GM10248 (cell line): ENCODE data around the gene BRAT1.
A peak's percentile ranks its signal among the peaks of the same experiment; 100 is the strongest.

ENCODE experiments used
- CTCF ChIA-PET: fragments of 300-600 bp; sonication (Branson Sonifier 250); formaldehyde crosslinking; extraction: SDS; loops from one replicate; lab custom pipeline; 2021; ENCODE audit warnings: antibody characterized with exemption; lab: Yijun Ruan, JAX
- POLR2A ChIA-PET: fragments of 350-650 bp; sonication (Branson Sonifier 250); formaldehyde crosslinking; extraction: SDS; loops from one replicate; lab custom pipeline; 2020; ENCODE audit warnings: antibody characterized with exemption; lab: Yijun Ruan, JAX
- DNase-seq: peaks from one replicate; pipeline ENCODE4 v3.0.0; 2012; ENCODE audit errors: extremely low spot score
- CTCF ChIP-seq: IDR thresholded peaks from 2 replicates; pipeline ENCODE4 v1.5.1; 2012; ENCODE audit warnings: mild to moderate bottlenecking, low read depth; ENCODE audit errors: extremely low read depth, missing control alignments, control extremely low read depth

Gene BRAT1

GRCh38 chr7:2513702-2514101 lies 41.6 kb downstream of the BRAT1 start:
- ChIA-PET CTCF (no interaction called here), POLR2A (no interaction called here)
- DNase-seq: no peak
- no peak for TF ChIP-seq CTCF

DNA sequence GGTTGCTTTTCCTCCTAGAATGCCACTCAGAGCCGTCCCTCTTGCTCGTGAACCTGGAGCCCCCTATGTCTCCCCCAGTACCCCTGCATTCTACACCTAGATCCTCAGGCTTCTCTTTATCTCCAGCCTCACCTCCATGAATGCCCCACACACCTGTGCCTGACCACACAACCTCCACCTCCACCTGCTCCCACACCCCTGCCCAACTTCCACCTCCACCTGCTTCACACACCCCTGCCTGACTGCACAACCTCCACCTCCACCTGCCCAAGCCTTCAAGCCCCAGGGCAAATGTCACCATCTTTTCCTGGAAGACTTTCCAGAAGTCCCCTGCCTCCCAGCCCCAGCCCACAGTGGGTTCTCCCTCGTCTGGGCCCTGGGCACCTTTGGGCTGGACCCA lies 42.6 kb downstream of the BRAT1 start:
- TF ChIP-seq CTCF: no peak
- ChIA-PET POLR2A (no interaction called here), CTCF (interaction anchor here (2.2 kb wide), 1 partner anchor 11 kb away, joined by 6 read pairs; no protein-coding TSS in a partner anchor)
- DNase-seq: no peak

DNA sequence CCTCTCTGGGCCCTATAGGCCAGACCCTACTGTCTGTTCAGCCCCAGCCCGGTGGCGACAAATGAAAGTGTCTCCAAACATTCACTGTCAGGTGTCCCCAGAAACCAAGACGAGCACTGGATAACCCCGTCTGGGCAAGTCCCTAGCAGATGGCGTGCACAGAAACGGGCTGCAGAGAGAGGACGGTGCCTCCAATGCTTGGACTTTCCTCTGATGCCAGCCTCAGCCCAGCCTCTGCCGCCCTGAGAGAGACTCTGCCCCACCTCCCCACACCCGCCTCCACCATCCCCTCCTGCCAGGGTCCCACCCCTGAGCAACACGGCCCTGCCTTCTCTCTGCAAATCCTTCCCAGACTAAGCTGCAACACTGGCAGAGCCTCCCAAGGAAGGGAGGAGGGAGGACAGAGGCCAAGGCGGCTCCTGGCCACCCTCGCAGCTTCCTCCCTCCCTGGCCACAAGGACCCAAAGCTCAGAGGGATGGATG lies 43.1 kb downstream of the BRAT1 start:
- DNase-seq: peak; percentile 64
- ChIA-PET POLR2A (no interaction called here), CTCF (interaction anchor here (1.7 to 2.2 kb wide), 2 partner anchors 10 to 43 kb away, joined by 5 to 6 read pairs; no protein-coding TSS in a partner anchor)
- TF ChIP-seq CTCF: no peak

GRCh38 chr7:2511769-2512168 lies 43.6 kb downstream of the BRAT1 start:
- CTCF ChIA-PET: interaction anchor here (1.2 to 2.2 kb wide), 4 partner anchors 10 to 60 kb away, joined by 4 to 6 read pairs (median 5); no protein-coding TSS in a partner anchor

DNA sequence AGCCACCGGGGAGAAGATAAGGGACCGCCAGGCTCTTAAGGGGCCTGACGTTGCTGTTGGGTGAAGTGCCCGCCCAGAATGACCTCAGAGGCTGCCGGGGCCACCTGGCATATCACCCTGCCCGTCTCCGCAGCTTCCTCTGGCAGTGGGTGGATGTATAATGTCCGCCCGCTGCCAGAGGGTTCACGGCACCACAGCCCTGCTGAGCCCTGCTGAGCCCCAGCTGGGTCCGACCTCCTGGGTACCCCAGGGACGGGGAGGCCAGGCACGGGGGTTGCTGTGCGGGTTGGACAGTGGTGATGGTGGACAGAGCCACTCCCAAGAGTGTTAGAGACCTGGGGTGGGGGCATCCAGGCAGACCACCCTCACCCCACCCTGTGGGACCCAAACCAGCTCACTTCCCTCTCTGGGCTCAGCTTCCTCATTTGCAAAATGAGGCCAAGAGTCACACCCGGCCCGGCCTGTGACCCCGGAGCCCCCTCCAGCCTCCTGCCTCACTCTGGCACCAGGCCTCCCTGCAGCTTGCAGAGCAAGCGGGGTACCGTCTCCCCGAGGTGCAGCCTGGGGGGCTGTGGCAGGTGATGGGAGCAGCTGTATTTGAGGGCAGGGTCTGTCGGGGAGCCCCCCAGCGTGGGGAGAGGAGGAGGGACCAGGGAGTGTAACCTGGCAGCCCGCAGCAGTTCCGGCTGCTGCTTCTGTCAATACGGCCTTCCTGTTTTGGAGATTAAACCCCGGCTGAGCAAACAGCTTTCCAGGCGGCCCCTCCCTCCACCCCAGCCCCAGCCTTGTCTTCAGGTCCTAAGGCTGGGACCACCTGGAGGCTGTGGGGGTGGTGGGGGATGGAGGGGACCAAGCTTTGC lies 44.2 kb downstream of the BRAT1 start:
- peak; percentile 71 for DNase-seq
- ChIA-PET POLR2A (no interaction called here), CTCF (interaction anchor here (1.2 to 2.2 kb wide), 4 partner anchors 9 to 59 kb away, joined by 4 to 6 read pairs (median 5); no protein-coding TSS in a partner anchor)
- TF ChIP-seq CTCF: no peak

More at GRCh38 chr7:2511769-2512168, 43.6 kb downstream of the BRAT1 start:
- DNase-seq: no peak
- no peak for TF ChIP-seq CTCF
- POLR2A ChIA-PET: no interaction called here

- POLR2A ChIA-PET: no interaction called here
- no peak for DNase-seq
- CTCF ChIA-PET: interaction anchor here (1.2 to 1.7 kb wide), 2 partner anchors 41 to 58 kb away, joined by 4 to 5 read pairs; no protein-coding TSS in a partner anchor
- no peak for TF ChIP-seq CTCF
These were observed 45.1 kb downstream of the BRAT1 start for GRCh38 chr7:2510130-2510776.
